Nephron progenitor cell (in vitro differentiated cells): ENCODE measurements around the gene KRTAP10-8.
"Not testable (repeated sequence)": the region's sequence is repeated elsewhere in the genome, so short reads cannot be mapped to it uniquely, and the experiment has no call there.

Experiments
- DNase-seq: peaks from one replicate; pipeline ENCODE4 v3.0.0; 2021
- H3K27ac Mint-ChIP-seq: 2 replicates; pipeline ENCODE4 v1.8.0; 2021; ENCODE audit warnings: mild to moderate bottlenecking, moderate library complexity, mixed read lengths
- H3K27me3 Mint-ChIP-seq: 2 replicates; pipeline ENCODE4 v1.8.0; 2021; ENCODE audit warnings: mild to moderate bottlenecking, low read depth, mixed read lengths; ENCODE audit not compliant: poor library complexity
- H3K36me3 Mint-ChIP-seq: 2 replicates; pipeline ENCODE4 v1.8.0; 2021; ENCODE audit warnings: low read depth, mixed read lengths
- H3K4me1 Mint-ChIP-seq: 2 replicates; pipeline ENCODE4 v1.8.0; 2021; ENCODE audit warnings: mixed read lengths
- H3K4me3 Mint-ChIP-seq: 2 replicates; pipeline ENCODE4 v1.8.0; 2021; ENCODE audit warnings: mild to moderate bottlenecking, moderate library complexity, mixed read lengths
- H3K9me3 Mint-ChIP-seq: 2 replicates; pipeline ENCODE4 v1.8.0; 2021; ENCODE audit warnings: mild to moderate bottlenecking, moderate library complexity, mixed read lengths
- TF ChIP-seq, protein P1 (sequence below): fragments of 200-600 bp; sonication (generic); IDR thresholded peaks from 2 replicates; pipeline ENCODE4 v1.5.0; 2021; ENCODE audit warnings: antibody characterized with exemption

The KRTAP10-8 gene

DNA sequence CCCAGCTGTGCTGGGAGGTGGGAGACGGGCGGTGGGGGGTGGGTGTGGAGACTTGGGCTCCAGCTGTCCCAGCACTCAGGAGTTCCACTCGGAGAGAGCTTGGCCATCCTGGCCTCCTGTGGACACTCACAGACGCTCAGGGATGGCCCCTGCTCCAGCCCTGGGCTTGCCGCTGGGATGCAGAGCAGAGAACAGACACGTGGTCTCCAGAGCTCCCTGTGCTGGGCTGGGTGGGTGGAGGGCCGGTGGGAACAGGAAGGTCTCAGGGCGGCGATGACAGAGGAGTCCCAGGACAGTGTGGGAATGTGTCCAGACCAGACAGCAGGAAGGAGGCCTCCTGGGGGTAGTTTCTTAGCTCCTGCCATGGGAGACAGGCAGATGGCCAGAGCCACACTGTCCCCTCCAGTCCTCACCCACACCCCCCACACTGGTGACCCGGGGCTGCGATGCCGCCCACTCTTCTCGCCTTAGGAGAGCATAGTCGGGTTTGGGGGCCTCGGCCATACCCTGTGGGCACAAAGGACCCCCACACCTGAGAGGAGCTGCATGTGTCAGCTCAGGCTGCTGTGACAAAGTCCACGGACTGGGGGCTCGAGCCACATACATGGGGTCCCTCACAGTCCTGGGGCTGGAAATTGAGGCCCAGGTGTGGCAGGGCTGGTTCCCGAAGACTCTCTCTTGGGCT, 17.0 kb downstream of the KRTAP10-8 start:
- Mint-ChIP-seq H3K4me1 (peaks cover 7% of the 10 kb centered on the region), H3K27ac (no peak overlapping the region), H3K27me3 (peaks cover 10% of the 10 kb centered on the region), H3K36me3 (peaks cover 27% of the 10 kb centered on the region), H3K9me3 (peaks cover 60% of the 10 kb centered on the region), H3K4me3 (no peak overlapping the region)
- DNase-seq = no peak
- TF ChIP-seq, protein P1, sequence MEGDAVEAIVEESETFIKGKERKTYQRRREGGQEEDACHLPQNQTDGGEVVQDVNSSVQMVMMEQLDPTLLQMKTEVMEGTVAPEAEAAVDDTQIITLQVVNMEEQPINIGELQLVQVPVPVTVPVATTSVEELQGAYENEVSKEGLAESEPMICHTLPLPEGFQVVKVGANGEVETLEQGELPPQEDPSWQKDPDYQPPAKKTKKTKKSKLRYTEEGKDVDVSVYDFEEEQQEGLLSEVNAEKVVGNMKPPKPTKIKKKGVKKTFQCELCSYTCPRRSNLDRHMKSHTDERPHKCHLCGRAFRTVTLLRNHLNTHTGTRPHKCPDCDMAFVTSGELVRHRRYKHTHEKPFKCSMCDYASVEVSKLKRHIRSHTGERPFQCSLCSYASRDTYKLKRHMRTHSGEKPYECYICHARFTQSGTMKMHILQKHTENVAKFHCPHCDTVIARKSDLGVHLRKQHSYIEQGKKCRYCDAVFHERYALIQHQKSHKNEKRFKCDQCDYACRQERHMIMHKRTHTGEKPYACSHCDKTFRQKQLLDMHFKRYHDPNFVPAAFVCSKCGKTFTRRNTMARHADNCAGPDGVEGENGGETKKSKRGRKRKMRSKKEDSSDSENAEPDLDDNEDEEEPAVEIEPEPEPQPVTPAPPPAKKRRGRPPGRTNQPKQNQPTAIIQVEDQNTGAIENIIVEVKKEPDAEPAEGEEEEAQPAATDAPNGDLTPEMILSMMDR = no peak

DNA sequence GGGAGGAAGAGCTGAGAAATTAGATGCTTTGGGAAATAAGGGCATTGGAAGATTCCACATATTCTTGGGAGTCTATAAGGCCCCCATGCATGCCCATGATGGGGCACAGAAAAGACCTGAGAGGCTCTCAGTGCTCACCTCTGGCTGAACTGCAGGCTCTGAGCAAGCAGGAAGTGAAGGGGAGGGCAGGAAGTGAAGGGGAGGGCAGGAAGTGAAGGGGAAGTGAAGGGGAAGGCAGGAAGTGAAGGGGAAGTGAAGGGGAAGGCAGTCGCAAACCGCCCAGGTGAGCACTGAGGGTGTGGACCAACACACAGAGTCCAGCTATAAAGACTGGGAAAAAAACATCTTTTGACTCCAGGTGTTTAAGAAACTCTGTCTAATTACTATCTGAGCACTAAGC, 18.6 kb downstream of the KRTAP10-8 start:
- H3K27ac Mint-ChIP-seq = no peak overlapping the region
- peaks cover 18% of the 10 kb centered on the region for H3K36me3 Mint-ChIP-seq
- H3K27me3 Mint-ChIP-seq = peaks cover 7% of the 10 kb centered on the region
- H3K4me3 Mint-ChIP-seq = no peak overlapping the region
- DNase-seq = no peak
- peaks cover 7% of the 10 kb centered on the region for H3K4me1 Mint-ChIP-seq
- TF ChIP-seq, protein P1 = no peak
- peaks cover 54% of the 10 kb centered on the region for H3K9me3 Mint-ChIP-seq

DNA sequence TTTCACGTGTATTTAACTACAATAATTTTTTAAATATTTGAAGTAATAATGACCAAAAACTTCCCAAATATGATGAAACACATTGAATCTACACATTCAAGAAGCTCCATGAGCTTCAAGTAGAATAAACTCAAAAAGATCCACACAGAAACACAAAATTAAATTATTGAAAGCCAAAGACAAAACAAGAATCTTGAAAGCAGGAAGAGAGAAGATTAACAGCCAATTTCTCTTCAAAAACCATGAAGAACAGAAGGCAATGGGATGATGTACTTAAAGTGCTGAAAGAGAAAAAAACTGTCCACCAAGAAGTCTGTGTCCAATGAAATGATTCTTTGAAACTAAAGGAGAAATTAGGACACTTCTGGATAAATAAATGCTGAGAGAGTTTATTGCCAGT, 20.2 kb downstream of the KRTAP10-8 start:
- no peak for DNase-seq
- TF ChIP-seq, protein P1 = no peak
- peaks cover 9% of the 10 kb centered on the region for H3K4me1 Mint-ChIP-seq
- no peak overlapping the region for H3K4me3 Mint-ChIP-seq
- H3K27me3 Mint-ChIP-seq = peaks cover 7% of the 10 kb centered on the region
- peaks cover 18% of the 10 kb centered on the region for H3K36me3 Mint-ChIP-seq
- peaks cover 50% of the 10 kb centered on the region for H3K9me3 Mint-ChIP-seq
- H3K27ac Mint-ChIP-seq = no peak overlapping the region

DNA sequence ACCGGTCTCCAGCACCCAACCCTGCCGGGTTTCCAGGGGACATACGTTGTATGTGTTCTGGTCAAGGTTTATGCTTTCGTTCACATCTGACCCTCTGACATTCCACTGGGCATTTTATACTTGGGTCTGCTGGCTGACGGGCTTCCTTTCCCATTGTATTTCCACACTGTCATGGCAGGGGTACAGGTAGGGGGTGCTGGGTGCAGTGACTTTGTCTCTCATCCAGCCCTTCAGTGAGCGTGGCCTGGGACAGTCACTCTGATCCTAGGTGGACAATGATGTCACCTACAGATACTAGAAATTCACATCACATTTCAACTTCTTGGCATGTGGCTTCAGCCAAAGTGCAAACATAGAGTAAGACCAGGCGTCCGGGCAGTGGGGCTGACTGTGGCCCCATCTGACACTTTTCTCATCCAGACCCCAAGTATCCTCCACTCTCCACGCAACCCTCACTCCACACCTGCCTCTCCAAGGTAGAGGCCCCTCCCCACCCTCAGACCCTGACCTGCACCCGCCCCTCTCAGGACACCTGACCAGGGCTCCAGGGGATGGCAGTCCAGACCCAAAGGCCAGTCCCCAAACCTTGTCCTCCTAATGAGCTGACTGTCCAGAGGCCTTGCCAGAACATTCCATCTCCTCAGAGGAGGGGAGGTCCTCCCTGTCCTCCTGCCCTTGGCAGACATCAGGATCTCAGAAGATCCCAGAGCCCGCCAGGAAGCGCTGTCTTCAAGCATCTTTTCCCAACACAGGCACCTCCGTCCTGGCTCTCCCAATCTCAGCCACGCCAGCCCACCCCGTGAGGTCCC, 24.5 kb downstream of the KRTAP10-8 start:
- Mint-ChIP-seq H3K9me3 (peaks cover 51% of the 10 kb centered on the region), H3K4me1 (peaks cover 10% of the 10 kb centered on the region), H3K36me3 (peaks cover 9% of the 10 kb centered on the region), H3K27me3 (peaks cover 3% of the 10 kb centered on the region), H3K4me3 (no peak overlapping the region), H3K27ac (no peak overlapping the region)
- no peak for DNase-seq
- TF ChIP-seq, protein P1 = no peak

DNA sequence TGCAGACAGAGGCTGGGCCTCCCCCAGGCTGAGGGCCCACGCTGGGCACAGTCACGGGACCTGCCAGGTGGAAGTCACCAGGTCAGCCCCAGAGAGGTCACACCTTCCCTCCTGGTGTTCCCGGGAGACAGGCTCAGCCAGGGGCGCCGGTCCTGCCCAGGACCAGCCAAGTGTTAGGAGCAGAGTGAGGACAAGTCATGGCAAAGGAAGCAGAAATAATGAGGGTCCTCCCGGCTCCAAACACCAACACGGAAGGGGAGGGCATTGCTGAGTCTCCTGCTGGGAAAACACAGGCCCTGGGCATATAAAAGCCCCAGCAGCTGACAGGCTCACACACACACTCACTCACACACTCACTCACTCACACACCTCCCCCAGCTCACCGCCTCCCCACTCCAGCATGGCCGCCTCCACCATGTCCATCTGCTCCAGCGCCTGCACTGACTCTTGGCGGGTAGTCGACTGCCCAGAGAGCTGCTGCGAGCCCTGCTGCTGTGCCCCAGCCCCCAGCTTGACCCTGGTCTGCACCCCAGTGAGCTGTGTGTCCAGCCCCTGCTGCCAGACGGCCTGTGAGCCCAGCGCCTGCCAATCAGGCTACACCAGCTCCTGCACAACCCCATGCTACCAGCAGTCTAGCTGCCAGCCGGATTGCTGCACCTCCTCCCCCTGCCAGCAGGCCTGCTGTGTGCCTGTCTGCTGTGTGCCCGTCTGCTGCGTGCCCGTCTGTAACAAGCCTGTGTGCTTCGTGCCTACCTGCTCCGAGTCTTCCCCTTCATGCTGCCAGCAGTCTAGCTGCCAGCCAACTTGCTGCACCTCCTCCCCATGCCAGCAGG, 25.4 kb downstream of the KRTAP10-8 start, which contains the start of gene KRTAP10-10:
Gene KRTAP10-10, plus strand, starts transcription at position 339 of the 833 bp plus-strand sequence. Its CDS starts 62 bp downstream, at position 401.
- Mint-ChIP-seq H3K9me3 (peaks cover 51% of the 10 kb centered on the region), H3K27ac (no peak within 1 kb of the TSS), H3K36me3 (peaks cover under 1% of the 10 kb centered on the region), H3K27me3 (peaks cover 3% of the 10 kb centered on the region), H3K4me3 (no peak within 1 kb of the TSS), H3K4me1 (peaks cover 10% of the 10 kb centered on the region)
- DNase-seq = no peak
- TF ChIP-seq, protein P1 = no peak

DNA sequence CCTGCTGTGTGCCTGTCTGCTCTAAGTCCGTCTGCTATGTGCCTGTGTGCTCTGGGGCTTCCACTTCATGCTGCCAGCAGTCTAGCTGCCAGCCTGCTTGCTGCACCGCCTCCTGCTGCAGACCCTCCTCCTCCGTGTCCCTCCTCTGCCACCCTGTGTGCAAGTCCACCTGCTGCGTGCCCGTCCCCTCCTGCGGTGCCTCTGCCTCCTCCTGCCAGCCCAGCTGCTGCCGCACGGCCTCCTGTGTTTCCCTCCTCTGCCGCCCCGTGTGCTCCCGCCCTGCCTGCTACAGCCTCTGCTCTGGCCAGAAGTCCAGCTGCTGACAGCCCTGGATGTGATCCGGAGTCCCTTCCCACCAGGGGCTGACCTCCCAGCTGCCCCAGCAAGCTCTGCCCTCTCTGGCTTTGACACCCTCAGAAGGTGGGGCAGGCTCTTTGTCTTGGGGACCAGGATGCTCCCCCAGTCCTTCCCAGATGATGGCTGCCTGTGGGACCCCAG, 26.0 kb downstream of the KRTAP10-8 start:
- H3K27ac Mint-ChIP-seq, H3K4me3 Mint-ChIP-seq, H3K27me3 Mint-ChIP-seq, DNase-seq, H3K36me3 Mint-ChIP-seq: not testable (repeated sequence)
- H3K9me3 Mint-ChIP-seq = peaks cover 49% of the 10 kb centered on the region
- H3K4me1 Mint-ChIP-seq = peaks cover 10% of the 10 kb centered on the region

DNA sequence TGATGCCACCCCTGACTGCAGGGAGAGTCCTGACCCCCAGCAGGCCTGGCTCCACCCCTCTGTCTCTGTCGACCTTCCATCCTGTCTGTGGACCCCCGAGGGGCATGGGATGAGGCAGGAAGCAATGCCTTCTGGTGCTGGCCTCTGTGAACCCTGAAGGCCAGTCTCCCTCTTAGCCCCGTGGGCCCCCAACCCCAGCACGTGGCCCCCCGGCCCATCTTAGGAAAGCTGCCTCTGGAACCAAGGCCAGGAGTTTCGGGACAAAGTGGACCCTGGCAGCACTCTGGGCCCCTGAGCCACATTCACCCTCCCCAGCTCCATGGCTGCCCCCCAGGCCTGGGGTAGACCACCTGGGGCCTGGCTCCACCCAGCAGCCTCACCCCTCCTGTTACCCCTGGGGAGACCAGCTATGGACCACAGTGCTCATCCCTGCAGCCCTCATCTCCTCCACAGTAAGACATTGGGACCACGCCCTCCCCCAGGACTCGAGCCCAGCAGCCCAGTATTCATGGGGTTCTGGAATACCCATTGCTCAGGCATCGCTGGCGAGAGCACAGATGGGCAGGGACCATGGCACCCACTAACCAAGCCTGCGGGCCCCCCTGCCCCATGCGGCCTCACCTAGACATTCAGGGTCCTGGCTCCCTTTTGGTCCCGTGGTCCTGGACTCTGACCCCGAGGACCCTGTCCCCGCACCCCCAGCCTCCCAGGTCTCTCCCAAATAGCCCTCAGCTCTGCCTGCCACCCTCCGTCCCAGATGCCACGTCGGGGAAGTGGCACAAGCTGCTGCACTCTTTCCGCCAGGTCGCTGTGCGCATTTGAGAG, 26.8 kb downstream of the KRTAP10-8 start:
- Mint-ChIP-seq H3K4me1 (peaks cover 10% of the 10 kb centered on the region), H3K9me3 (peaks cover 49% of the 10 kb centered on the region)
- not testable (repeated sequence) for DNase-seq, H3K36me3 Mint-ChIP-seq, H3K4me3 Mint-ChIP-seq, H3K27me3 Mint-ChIP-seq, H3K27ac Mint-ChIP-seq
